ENCODE measurements around the gene TPPP3. TPM values are rescaled to one million over a fixed set of nuclear protein-coding genes. Genes with fewer than 3 reads are reported as not detected.

Gene TPPP3
- total and polyA plus RNA-seq, 2 donors (not counting 1 experiment from before 2014, with no cell fraction given), result 0.31 TPM; not detected in 1

GRCh38 chr16:67426950-67427349 lies 33.7 kb upstream of the TPPP3 start:
- no peak overlapping the region for H3K27ac ChIP-seq (ENCODE audit: low read length in 2 of 2)
- peak overlapping the region; percentile 29 for H3K27ac Mint-ChIP-seq
- TF ChIP-seq CTCF (IDR thresholded peaks at IDR 0.05) (no peak), EZH2 (IDR thresholded peaks at IDR 0.05; ENCODE audit: borderline replicate concordance, insufficient read depth, low read depth, low read length, poor library complexity, severe bottlenecking) (no peak)
- peaks cover 16 to 17% of the 10 kb centered on the region in 2 donors for H3K4me1 ChIP-seq (ENCODE audit: control insufficient read depth in 2 of 2, insufficient read depth in 2 of 2, low read length in 2 of 2)
- WGBS (ENCODE audit: insufficient coverage), result 81% methylated on average over 7 of the region's 7 CpGs
- H2AFZ ChIP-seq (ENCODE audit: insufficient read depth, low read depth, low read length, poor library complexity, severe bottlenecking), result no peak overlapping the region
- no peaks in the 10 kb centered on the region for H3K9me3 Mint-ChIP-seq (ENCODE audit: insufficient read depth)
- H3K4me3 Mint-ChIP-seq, result no peak overlapping the region
- H3K4me2 ChIP-seq (replicated peaks; ENCODE audit: low read depth, low read length, poor library complexity, severe bottlenecking), result no peak overlapping the region
- intact Hi-C loops (cut with micrococcal nuclease), result no loop called here
- H3K27me3 Mint-ChIP-seq, result peaks cover 54% of the 10 kb centered on the region
- no peaks in the 10 kb centered on the region for H4K20me1 ChIP-seq (ENCODE audit: control insufficient read depth, insufficient read depth, low read length, poor library complexity, severe bottlenecking)
- ChIA-PET POLR2A (interaction anchor here (0.6 kb wide), 1 partner anchor 38 kb away, joined by 3 read pairs; no protein-coding TSS in a partner anchor), CTCF (interaction anchor here (0.8 to 4.1 kb wide), 11 partner anchors 9 to 218 kb away, joined by 3 to 81 read pairs (median 10); partner anchors contain the start of genes CARMIL2 and ZDHHC1)
- no peaks in the 10 kb centered on the region for H3K9me3 ChIP-seq (ENCODE audit: control extremely low read depth in 1 of 3, control insufficient read depth in 2 of 3, insufficient read depth in 1 of 3, low read length in 2 of 3)
- H3K4me1 Mint-ChIP-seq, result peaks cover 9% of the 10 kb centered on the region
- H3K27me3 ChIP-seq (replicated peaks in 1 of 4; ENCODE audit: control extremely low read depth in 1 of 4, control insufficient read depth in 3 of 4, insufficient read depth in 4 of 4, low read length in 3 of 4), result peaks cover 0 to 47% (median 17%) of the 10 kb centered on the region in 4 experiments
- H3K79me2 ChIP-seq (ENCODE audit: control insufficient read depth, insufficient read depth, low read length), result no peaks in the 10 kb centered on the region
- no peak overlapping the region for H3K4me3 ChIP-seq (ENCODE audit: control extremely low read depth in 1 of 5, extremely low read depth in 1 of 5, insufficient read depth in 1 of 5, low read depth in 2 of 5, low read length in 4 of 5)
- H3K36me3 ChIP-seq (replicated peaks in 1 of 2; ENCODE audit: control extremely low read depth in 1 of 2, control insufficient read depth in 1 of 2, extremely low read depth in 1 of 2, insufficient read depth in 2 of 2, low read length in 1 of 2), result no peaks in the 10 kb centered on the region
- no peak overlapping the region for H3K9ac ChIP-seq (ENCODE audit: low read length)
- no peak for ATAC-seq (ENCODE audit: low read depth)
- no peak for DNase-seq

GRCh38 chr16:67426022-67426421 lies 32.7 kb upstream of the TPPP3 start:
- peaks cover 9 to 11% of the 10 kb centered on the region in 2 donors for H3K4me1 ChIP-seq (ENCODE audit: control insufficient read depth in 2 of 2, insufficient read depth in 2 of 2, low read length in 2 of 2)
- H3K9me3 ChIP-seq (ENCODE audit: control extremely low read depth in 1 of 3, control insufficient read depth in 2 of 3, insufficient read depth in 1 of 3, low read length in 2 of 3), result no peaks in the 10 kb centered on the region
- H3K4me3 Mint-ChIP-seq, result no peak overlapping the region
- H3K27ac Mint-ChIP-seq, result no peak overlapping the region
- no peak overlapping the region for H3K4me3 ChIP-seq (ENCODE audit: control extremely low read depth in 1 of 5, extremely low read depth in 1 of 5, insufficient read depth in 1 of 5, low read depth in 2 of 5, low read length in 4 of 5)
- intact Hi-C loops (cut with micrococcal nuclease), result no loop called here
- H3K36me3 ChIP-seq (replicated peaks in 1 of 2; ENCODE audit: control extremely low read depth in 1 of 2, control insufficient read depth in 1 of 2, extremely low read depth in 1 of 2, insufficient read depth in 2 of 2, low read length in 1 of 2), result no peaks in the 10 kb centered on the region
- no peaks in the 10 kb centered on the region for H4K20me1 ChIP-seq (ENCODE audit: control insufficient read depth, insufficient read depth, low read length, poor library complexity, severe bottlenecking)
- H2AFZ ChIP-seq (ENCODE audit: insufficient read depth, low read depth, low read length, poor library complexity, severe bottlenecking), result no peak overlapping the region
- H3K27me3 Mint-ChIP-seq, result peaks cover 50% of the 10 kb centered on the region
- no peak overlapping the region for H3K4me2 ChIP-seq (replicated peaks; ENCODE audit: low read depth, low read length, poor library complexity, severe bottlenecking)
- DNase-seq (no peak), ATAC-seq (ENCODE audit: low read depth) (no peak)
- no peaks in the 10 kb centered on the region for H3K79me2 ChIP-seq (ENCODE audit: control insufficient read depth, insufficient read depth, low read length)
- WGBS (ENCODE audit: insufficient coverage), result 88% methylated on average over 3 of the region's 7 CpGs
- peaks cover 4% of the 10 kb centered on the region for H3K4me1 Mint-ChIP-seq
- CTCF ChIA-PET, result interaction anchor here (0.9 to 4.1 kb wide), 6 partner anchors 8 to 45 kb away, joined by 3 to 81 read pairs (median 4); no protein-coding TSS in a partner anchor
- TF ChIP-seq EZH2 (IDR thresholded peaks at IDR 0.05; ENCODE audit: borderline replicate concordance, insufficient read depth, low read depth, low read length, poor library complexity, severe bottlenecking), result no peak
- TF ChIP-seq CTCF (IDR thresholded peaks at IDR 0.05), result no peak
- H3K27me3 ChIP-seq (replicated peaks in 1 of 4; ENCODE audit: control extremely low read depth in 1 of 4, control insufficient read depth in 3 of 4, insufficient read depth in 4 of 4, low read length in 3 of 4), result peaks cover 0 to 41% (median 14%) of the 10 kb centered on the region in 4 experiments
- no peaks in the 10 kb centered on the region for H3K9me3 Mint-ChIP-seq (ENCODE audit: insufficient read depth)
- POLR2A ChIA-PET, result no interaction called here
- no peak overlapping the region for H3K27ac ChIP-seq (ENCODE audit: low read length in 2 of 2)
- no peak overlapping the region for H3K9ac ChIP-seq (ENCODE audit: low read length)

Measured in B cell (primary cell).